NB4 (cell line): ENCODE data around the gene ZNF764.

ENCODE experiments used
- DNase-seq: peaks from one replicate; pipeline ENCODE4 v3.0.0; 2010; ENCODE audit warnings: low read depth
- H3K4me3 ChIP-seq: one replicate; pipeline ENCODE4 v1.5.1; 2011; ENCODE audit warnings: mild to moderate bottlenecking, low read depth, low read length, moderate library complexity
- CTCF ChIP-seq: IDR thresholded peaks from one replicate; pipeline ENCODE4 v1.5.1; 2012; ENCODE audit warnings: low read depth, low read length
- MAX ChIP-seq: IDR thresholded peaks from 2 replicates; pipeline ENCODE4 v1.6.1; 2011; ENCODE audit warnings: low read depth, low read length
- MYC ChIP-seq: IDR thresholded peaks from 2 replicates; pipeline ENCODE4 v1.6.1; 2011; ENCODE audit warnings: low read depth, low read length
- POLR2A ChIP-seq: IDR thresholded peaks from 2 replicates; pipeline ENCODE4 v1.6.1; 2011; ENCODE audit warnings: mild to moderate bottlenecking; ENCODE audit not compliant: insufficient read length; ENCODE audit errors: extremely low read depth

ZNF764 gene

GRCh38 chr16:30534368-30535105, 23.6 kb downstream of the ZNF764 start, which contains the start of gene ZNF747:
Gene ZNF747 (minus strand): TSS chr16:30534858. CDS start chr16:30534679, 179 bp downstream.
- TF ChIP-seq POLR2A, result peak; percentile 79
- no peak for TF ChIP-seq MAX
- peak; percentile 93 for DNase-seq
- H3K4me3 ChIP-seq, result peak within 1 kb of the TSS; percentile 84

GRCh38 chr16:30533748-30534367, 24.3 kb downstream of the ZNF764 start:
- peak; percentile 57 for DNase-seq
- H3K4me3 ChIP-seq, result peak overlapping the region; percentile 84
- TF ChIP-seq CTCF (peak; percentile 4), MAX (no peak)

GRCh38 chr16:30533146-30533522, 25.0 kb downstream of the ZNF764 start:
- DNase-seq, result no peak
- H3K4me3 ChIP-seq, result no peak overlapping the region
- TF ChIP-seq MYC (no peak), CTCF (no peak), MAX (no peak), POLR2A (no peak)

GRCh38 chr16:30532285-30533145, 25.7 kb downstream of the ZNF764 start:
- H3K4me3 ChIP-seq, result no peak overlapping the region
- no peak for DNase-seq
- TF ChIP-seq POLR2A (no peak), MYC (no peak), CTCF (no peak), MAX (no peak)

GRCh38 chr16:30530163-30531037, 27.8 kb downstream of the ZNF764 start:
- no peak overlapping the region for H3K4me3 ChIP-seq
- TF ChIP-seq CTCF, result no peak
- TF ChIP-seq MAX, result no peak
- no peak for TF ChIP-seq MYC
- no peak for TF ChIP-seq POLR2A
- DNase-seq, result peak; percentile 34
